Testis (tissue), 3 donors: ENCODE results near the gene MYH14. TPM values are rescaled to one million over a fixed set of nuclear protein-coding genes. Genes with fewer than 3 reads are reported as not detected.

ENCODE experiments used
- DNase-seq: peaks from one replicate; pipeline ENCODE4 v3.0.0-alpha.2; 2019
- H3K27ac ChIP-seq, 2 donors: fragments of 200-600 bp; sonication (generic); one replicate each; pipeline ENCODE4 v1.5.1; 2019
- H3K27me3 ChIP-seq: fragments of 200-600 bp; sonication (generic); one replicate; pipeline ENCODE4 v1.5.1; 2019
- H3K36me3 ChIP-seq: fragments of 200-600 bp; sonication (generic); one replicate; pipeline ENCODE4 v1.5.1; 2017; ENCODE audit warnings: low read depth; ENCODE audit errors: missing control alignments
- H3K4me1 ChIP-seq: fragments of 200-600 bp; sonication (generic); one replicate; pipeline ENCODE4 v1.5.1; 2019
- H3K4me3 ChIP-seq, 2 donors: fragments of 200-600 bp; sonication (generic); one replicate each; pipeline ENCODE4 v1.5.1; 2017 to 2019
- H3K9me3 ChIP-seq: fragments of 200-600 bp; sonication (generic); one replicate; pipeline ENCODE4 v1.5.1; 2017
- CTCF ChIP-seq, 3 experiments: fragments of 450-650 bp in 2 of 3; fragments of 200-600 bp in 1 of 3; sonication (generic) in 1 of 3; IDR thresholded peaks; one replicate each; pipeline ENCODE4 v1.5.1; 2016 to 2019; ENCODE audit warnings: antibody characterized with exemption in 3 of 3, mild to moderate bottlenecking in 2 of 3, moderate library complexity in 1 of 3
- POLR2A ChIP-seq: fragments of 450-650 bp; IDR thresholded peaks from one replicate; pipeline ENCODE4 v1.6.1; 2017; ENCODE audit warnings: antibody characterized with exemption, mild to moderate bottlenecking, moderate library complexity
- WGBS, 2 donors: methylation state at CpG; one replicate each; pipeline ENCODE4 v1.1.5; 2018; 5-methylcytosine and 5-hydroxymethylcytosine counted together
- intact Hi-C: fragments of 100-400 bp; cut with DNase I; formaldehyde crosslinking; loops from one replicate; pipeline ENCODE4 v1.15.1; 2023; ENCODE audit warnings: low total_unique reads
- polyA plus RNA-seq: library from polyadenylated mRNA; stranded (reverse); fragments of 350-450 nt; fragmentation: Illumina TruSeq; extraction: RNeasy Lipid Tissue Mini Kit (QIAGEN cat#74804); gene quantifications from one replicate; pipeline ENCODE4 v1.2.3, GENCODE V29; 2014; ENCODE audit warnings: low read depth, low replicate concordance; ENCODE audit not compliant: insufficient read depth
- total RNA-seq, 2 donors: library from RNA; depleted of rRNA; stranded (reverse); fragments of >200 nt; gene quantifications; one replicate each; pipeline ENCODE4 v1.2.3, GENCODE V29; 2016

The MYH14 gene
- total and polyA plus RNA-seq, 3 donors from 2014 or later, result 6.0 to 7.9 (median 7.8) TPM

GRCh38 chr19:50252887-50253268 lies 49.5 kb downstream of the MYH14 start:
- no peak for DNase-seq
- TF ChIP-seq CTCF (IDR thresholded peaks at IDR 0.05) (no peak), POLR2A (no peak)
- 82 to 90% methylated on average over 5 of the region's 5 CpGs for WGBS, 2 donors
- Histone ChIP-seq H3K36me3 (no peaks in the 10 kb centered on the region), H3K27me3 (no peaks in the 10 kb centered on the region), H3K9me3 (no peaks in the 10 kb centered on the region), H3K4me1 (no peaks in the 10 kb centered on the region), H3K4me3 (no peak overlapping the region), H3K27ac (no peak overlapping the region)
- intact Hi-C loops, result no loop called here

- Histone ChIP-seq H3K9me3 (no peaks in the 10 kb centered on the region), H3K27me3 (no peaks in the 10 kb centered on the region), H3K4me1 (no peaks in the 10 kb centered on the region), H3K27ac (no peak overlapping the region), H3K4me3 (no peak overlapping the region), H3K36me3 (no peaks in the 10 kb centered on the region)
- TF ChIP-seq POLR2A, result no peak
- peak in 1 of 3 experiments; percentile 10 for TF ChIP-seq CTCF (IDR thresholded peaks at IDR 0.05)
- WGBS, 2 donors, result 80 to 82% methylated on average over 5 of the region's 5 CpGs
- no peak for DNase-seq
- intact Hi-C loops, result no loop called here
Observed at GRCh38 chr19:50255115-50255514, 51.7 kb downstream of the MYH14 start.

DNA sequence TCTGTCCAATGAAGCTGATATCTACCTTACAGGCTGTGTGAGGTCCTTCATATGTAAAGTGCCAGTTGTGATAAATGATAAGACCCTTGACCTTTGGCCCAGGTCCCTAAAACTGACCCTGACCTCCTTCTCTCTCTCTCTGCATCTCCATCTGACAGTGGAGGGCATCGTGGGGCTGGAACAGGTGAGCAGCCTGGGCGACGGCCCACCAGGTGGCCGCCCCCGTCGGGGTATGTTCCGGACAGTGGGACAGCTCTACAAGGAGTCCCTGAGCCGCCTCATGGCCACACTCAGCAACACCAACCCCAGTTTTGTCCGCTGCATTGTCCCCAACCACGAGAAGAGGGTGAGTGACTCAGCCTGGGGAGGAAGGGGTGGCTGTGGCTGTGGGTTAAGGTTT lies 53.7 kb downstream of the MYH14 start:
- TF ChIP-seq POLR2A (no peak), CTCF (IDR thresholded peaks at IDR 0.05) (no peak)
- no peak for DNase-seq
- Histone ChIP-seq H3K36me3 (no peaks in the 10 kb centered on the region), H3K4me1 (no peaks in the 10 kb centered on the region), H3K4me3 (no peak overlapping the region), H3K27me3 (no peaks in the 10 kb centered on the region), H3K27ac (no peak overlapping the region), H3K9me3 (no peaks in the 10 kb centered on the region)
- intact Hi-C loops, result no loop called here
- WGBS, 2 donors, result 82 to 96% methylated on average over 3 to 10 of the region's 10 CpGs

DNA sequence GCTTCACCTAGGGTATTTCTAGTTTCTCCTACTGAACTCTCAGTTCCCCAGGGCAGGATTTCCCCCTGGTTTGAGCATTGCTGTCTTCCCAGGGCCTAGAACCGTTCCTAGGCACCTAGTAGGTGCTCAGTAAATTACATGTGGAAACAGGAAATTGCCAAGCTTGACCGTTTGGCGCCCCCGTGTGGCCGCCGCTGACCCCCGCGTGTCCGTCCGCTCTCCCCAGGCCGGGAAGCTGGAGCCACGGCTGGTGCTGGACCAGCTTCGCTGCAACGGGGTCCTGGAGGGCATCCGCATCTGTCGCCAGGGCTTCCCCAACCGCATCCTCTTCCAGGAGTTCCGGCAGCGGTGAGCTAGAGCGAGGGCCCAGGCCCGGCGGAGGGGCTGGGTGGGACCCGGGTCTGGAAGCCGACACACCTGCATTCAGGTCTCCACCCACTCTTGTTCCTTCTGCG lies 55.5 kb downstream of the MYH14 start:
- H3K9me3 ChIP-seq, result no peaks in the 10 kb centered on the region
- DNase-seq, result peak; percentile 62
- H3K4me3 ChIP-seq, result no peak overlapping the region
- no peaks in the 10 kb centered on the region for H3K36me3 ChIP-seq
- no peak for TF ChIP-seq POLR2A
- TF ChIP-seq CTCF (IDR thresholded peaks at IDR 0.05), result peak; percentile 6 to 59 (median 10)
- no peak overlapping the region for H3K27ac ChIP-seq
- no peaks in the 10 kb centered on the region for H3K27me3 ChIP-seq
- no peaks in the 10 kb centered on the region for H3K4me1 ChIP-seq
- 33 to 47% methylated on average over 25 of the region's 25 CpGs for WGBS, 2 donors
- intact Hi-C loops, result no loop called here

DNA sequence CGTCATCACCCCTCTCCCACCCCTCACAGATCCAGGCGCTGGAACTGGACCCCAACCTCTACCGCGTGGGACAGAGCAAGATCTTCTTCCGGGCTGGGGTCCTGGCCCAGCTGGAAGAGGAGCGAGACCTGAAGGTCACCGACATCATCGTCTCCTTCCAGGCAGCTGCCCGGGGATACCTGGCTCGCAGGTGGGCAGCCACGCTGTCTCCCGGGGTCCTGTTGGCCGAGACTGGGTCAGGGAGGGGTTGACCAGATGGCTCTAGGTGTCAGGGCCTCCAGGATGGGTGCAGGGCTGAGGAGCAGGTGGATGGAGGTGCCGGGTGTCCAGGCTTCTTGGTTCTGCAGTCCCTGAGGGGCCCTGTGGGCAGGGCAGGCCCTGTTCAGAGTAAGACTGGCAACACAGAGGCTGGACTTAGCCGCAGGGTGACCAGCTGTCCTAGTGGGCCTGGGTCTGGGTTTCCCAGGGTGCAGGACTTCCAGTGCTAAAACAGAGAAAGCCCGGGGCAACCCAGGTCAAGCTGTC lies 58.1 kb downstream of the MYH14 start:
- no peaks in the 10 kb centered on the region for H3K9me3 ChIP-seq
- intact Hi-C loops, result no loop called here
- TF ChIP-seq CTCF (IDR thresholded peaks at IDR 0.05), result no peak
- no peak for TF ChIP-seq POLR2A
- H3K27me3 ChIP-seq, result no peaks in the 10 kb centered on the region
- DNase-seq, result no peak
- no peak overlapping the region for H3K4me3 ChIP-seq
- no peak overlapping the region for H3K27ac ChIP-seq
- peaks cover 3% of the 10 kb centered on the region for H3K4me1 ChIP-seq
- H3K36me3 ChIP-seq, result no peaks in the 10 kb centered on the region
- WGBS, 2 donors, result 66 to 94% methylated on average over 6 to 13 of the region's 16 CpGs
